ENCODE data around the gene MED20. TPM values are rescaled to one million over a fixed set of nuclear protein-coding genes. Genes with fewer than 3 reads are reported as not detected.

The MED20 gene
- total and polyA plus RNA-seq, 2 donors (not counting 3 experiments of a cell fraction or from before 2014, with no cell fraction given): 30.4 to 37.8 TPM

- no peak for TF ChIP-seq JUN (IDR thresholded peaks at IDR 0.05; ENCODE audit: borderline replicate concordance, insufficient read depth, insufficient read length, low read depth)
- no peak for TF ChIP-seq FOS (IDR thresholded peaks at IDR 0.05; ENCODE audit: borderline replicate concordance, insufficient read depth, low read length)
- no peak for TF ChIP-seq MYC (IDR thresholded peaks at IDR 0.05; ENCODE audit: low read depth, low read length)
- TF ChIP-seq EZH2 (IDR thresholded peaks at IDR 0.05; ENCODE audit: borderline replicate concordance, low read depth, low read length, severe bottlenecking): no peak
- no peak for TF ChIP-seq MAX (IDR thresholded peaks at IDR 0.05; ENCODE audit: insufficient read depth, insufficient read length)
- no peak for TF ChIP-seq POLR2A (IDR thresholded peaks at IDR 0.05; ENCODE audit: low read depth, low read length)
- no peak for TF ChIP-seq CTCF (IDR thresholded peaks at IDR 0.05; ENCODE audit: extremely low read depth in 1 of 2, insufficient read depth in 1 of 2, low read depth in 1 of 2, low read length in 2 of 2)
- TF ChIP-seq GATA2 (IDR thresholded peaks at IDR 0.05; ENCODE audit: insufficient read depth, insufficient read length, low read depth, low read length): no peak
- Histone ChIP-seq H3K4me2 (ENCODE audit: insufficient read depth, low read length) (no peak overlapping the region), H3K27ac (ENCODE audit: insufficient read depth, low read depth, low read length) (no peak overlapping the region), H3K36me3 (ENCODE audit: control insufficient read depth in 2 of 2, extremely low read depth in 1 of 2, insufficient read depth in 2 of 2, low read length in 2 of 2) (no peaks in the 10 kb centered on the region), H2AFZ (ENCODE audit: low read depth, low read length) (no peak overlapping the region), H3K4me1 (ENCODE audit: control insufficient read depth, extremely low read depth, insufficient read depth, low read length) (no peaks in the 10 kb centered on the region), H3K9me3 (replicated peaks; ENCODE audit: control insufficient read depth, insufficient read depth, low read length) (no peaks in the 10 kb centered on the region), H3K79me2 (ENCODE audit: control insufficient read depth, insufficient read depth, low read length) (no peaks in the 10 kb centered on the region), H3K9me1 (replicated peaks; ENCODE audit: control insufficient read depth, extremely low read depth, insufficient read depth, low read length) (no peaks in the 10 kb centered on the region), H3K4me3 (replicated peaks in 1 of 3; ENCODE audit: insufficient read depth in 1 of 3, low read depth in 1 of 3, low read length in 3 of 3) (no peak overlapping the region), H3K27me3 (ENCODE audit: control insufficient read depth in 2 of 2, insufficient read depth in 2 of 2, low read length in 2 of 2) (no peaks in the 10 kb centered on the region), H3K9ac (replicated peaks; ENCODE audit: extremely low read depth, insufficient read depth, low read length) (no peak overlapping the region), H4K20me1 (replicated peaks; ENCODE audit: control insufficient read depth, extremely low read depth, insufficient read depth, low read length) (no peaks in the 10 kb centered on the region)
- POLR2A ChIA-PET: no interaction called here
- DNase-seq (ENCODE audit: low read depth, low spot score) (no peak), FAIRE-seq (no peak)
- intact Hi-C loops (cut with micrococcal nuclease): no loop called here
- CTCF ChIA-PET: no interaction called here
- dilution Hi-C loops (cut with MboI; ENCODE audit: extremely low pct_ligation_motif_present, low sequenced_read_pairs): no loop called here
- BruUV-seq (replicated peaks): no TSS peak
Observed at GRCh38 chr6:41958022-41958856, 37.3 kb upstream of the MED20 start.

Measured in endothelial cell of umbilical vein (primary cell).